G401.6 (cell line): ENCODE results near the gene HNRNPUL2.
"Not testable (repeated sequence)": the region's sequence is repeated elsewhere in the genome, so short reads cannot be mapped to it uniquely, and the experiment has no call there.

ENCODE experiments used
- FAIRE-seq: peaks from 2 replicates; lab custom pipeline; 2012; peaks lifted over from hg19 to GRCh38; lab: Jason Lieb, UNC

The HNRNPUL2 gene

GRCh38 chr11:62726156-62726914, 922 bp downstream of the HNRNPUL2 start:
- no peak for FAIRE-seq

DNA sequence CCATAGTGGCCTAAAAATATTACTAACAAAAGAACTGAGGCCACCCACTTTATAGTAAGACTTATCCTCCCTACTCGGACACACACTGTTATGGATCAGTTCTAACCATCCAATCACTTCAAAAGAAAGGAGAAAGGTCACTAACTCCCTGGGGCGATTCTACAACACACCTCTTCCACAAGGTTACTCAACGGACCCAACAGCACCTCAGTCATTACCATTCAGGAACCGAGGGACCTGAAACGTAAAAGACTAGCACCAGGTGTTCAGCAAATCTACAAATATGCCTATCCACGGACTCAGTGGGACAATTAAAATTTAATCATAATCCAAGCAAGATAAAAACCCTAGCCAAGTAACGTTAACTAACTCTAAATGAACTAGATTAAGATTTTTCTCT, 1.6 kb downstream of the HNRNPUL2 start:
- no peak for FAIRE-seq

DNA sequence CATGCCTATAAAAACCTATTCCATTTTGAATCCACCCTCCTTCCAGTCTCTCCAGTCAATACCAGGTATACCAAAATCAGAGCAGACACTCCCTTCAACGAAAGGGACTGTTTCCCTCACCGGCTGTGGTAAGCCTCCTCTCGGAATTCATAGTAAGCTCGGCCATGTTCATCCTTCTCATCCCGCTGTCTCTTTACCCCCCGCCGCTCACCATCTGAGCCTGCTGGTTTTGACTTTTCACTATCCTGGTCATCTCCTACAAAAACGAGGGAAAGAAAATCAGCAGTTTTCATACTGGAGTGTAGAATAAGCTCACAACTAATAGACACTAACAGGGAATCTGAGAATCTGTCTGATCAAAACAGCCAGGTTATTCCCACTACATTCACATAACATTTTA, 3.1 kb downstream of the HNRNPUL2 start:
- no peak for FAIRE-seq

DNA sequence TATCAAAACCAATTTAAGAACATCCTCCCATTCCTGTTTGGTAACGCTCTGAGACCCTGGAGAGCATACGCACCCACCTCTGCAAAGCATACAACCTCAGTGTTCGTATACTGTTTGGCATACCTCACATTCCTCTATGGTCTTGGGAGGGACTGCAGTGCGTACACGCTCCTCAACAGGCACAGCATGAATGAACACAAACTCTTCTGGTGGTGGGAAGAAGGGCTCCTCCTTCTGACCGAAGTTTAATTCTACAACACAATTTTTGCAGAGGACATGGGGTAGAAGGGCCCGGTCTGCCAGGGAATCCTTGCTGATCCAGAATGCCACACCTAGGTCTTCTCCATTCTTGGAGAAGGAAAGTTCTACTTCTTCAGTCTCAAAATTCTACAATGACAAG, 5.3 kb downstream of the HNRNPUL2 start:
- FAIRE-seq, result peak; percentile 46

DNA sequence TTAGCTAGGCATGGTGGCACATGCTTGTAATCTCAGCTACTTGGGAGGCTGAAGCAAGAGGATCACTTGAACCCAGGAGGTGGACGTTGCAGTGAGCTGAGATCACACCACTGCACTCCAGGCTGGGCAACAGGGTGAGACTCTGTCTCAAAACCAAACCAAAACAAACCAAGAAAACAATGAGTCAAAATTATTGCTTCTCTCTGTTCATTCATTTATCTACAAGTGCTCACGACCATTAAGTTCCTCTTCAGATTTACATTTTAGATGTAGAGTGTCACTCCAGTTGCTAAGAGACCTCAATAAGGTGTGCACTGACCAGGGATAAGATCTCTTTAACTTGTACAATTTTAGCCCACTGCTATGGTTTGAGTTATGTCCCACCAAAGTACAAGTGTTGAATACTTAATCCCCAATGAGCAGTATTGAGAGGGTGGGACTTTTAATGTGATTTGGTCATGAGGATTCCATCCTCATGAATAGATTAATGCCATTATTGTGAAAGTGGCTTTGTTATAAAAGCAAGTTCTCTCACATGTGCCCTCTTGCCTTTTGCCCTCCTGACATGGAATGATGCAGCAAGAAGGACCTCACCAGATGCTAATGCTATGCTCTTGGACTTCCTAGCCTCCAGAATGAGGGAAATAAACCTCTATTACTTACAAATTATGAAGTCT, 7.8 kb downstream of the HNRNPUL2 start:
- FAIRE-seq, result no peak

DNA sequence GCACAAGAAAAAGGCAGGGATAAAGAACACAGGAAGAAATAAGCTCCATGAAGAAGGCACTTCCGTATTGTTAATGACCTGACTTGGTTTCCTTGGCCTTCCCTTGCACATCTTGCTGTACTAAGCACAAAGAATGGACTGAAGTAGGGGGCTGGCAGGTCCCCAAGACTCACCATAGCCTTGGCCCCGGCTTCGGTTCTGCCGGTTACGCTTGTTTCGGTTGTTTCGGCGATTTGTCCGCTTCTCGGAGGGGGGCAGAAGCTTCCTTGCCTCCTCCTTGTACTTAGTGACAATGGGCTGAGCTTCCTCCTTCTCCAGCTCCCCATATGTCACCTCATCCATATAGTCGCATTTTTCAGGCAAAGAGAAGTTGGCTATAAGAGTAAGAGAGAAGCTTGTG, 10.4 kb downstream of the HNRNPUL2 start:
- FAIRE-seq, result no peak

DNA sequence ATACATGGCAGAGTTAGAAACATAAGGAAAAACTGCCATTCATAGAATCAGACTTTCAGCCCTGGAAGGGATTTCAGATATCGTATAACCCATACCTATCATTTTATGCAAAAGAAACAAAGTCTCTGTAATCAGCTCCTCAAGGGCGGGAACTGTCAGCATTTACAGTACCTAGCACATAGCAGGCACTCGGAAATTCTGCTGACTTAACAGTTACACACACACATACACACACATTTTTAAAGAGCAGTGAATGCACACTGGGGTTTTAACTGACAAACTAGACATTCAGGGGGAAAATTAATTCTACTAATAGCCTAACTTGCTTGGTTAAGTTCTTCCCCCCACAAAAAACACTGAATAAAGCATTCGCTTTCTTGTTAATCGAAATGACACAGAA, 11.1 kb downstream of the HNRNPUL2 start:
- FAIRE-seq, result no peak

DNA sequence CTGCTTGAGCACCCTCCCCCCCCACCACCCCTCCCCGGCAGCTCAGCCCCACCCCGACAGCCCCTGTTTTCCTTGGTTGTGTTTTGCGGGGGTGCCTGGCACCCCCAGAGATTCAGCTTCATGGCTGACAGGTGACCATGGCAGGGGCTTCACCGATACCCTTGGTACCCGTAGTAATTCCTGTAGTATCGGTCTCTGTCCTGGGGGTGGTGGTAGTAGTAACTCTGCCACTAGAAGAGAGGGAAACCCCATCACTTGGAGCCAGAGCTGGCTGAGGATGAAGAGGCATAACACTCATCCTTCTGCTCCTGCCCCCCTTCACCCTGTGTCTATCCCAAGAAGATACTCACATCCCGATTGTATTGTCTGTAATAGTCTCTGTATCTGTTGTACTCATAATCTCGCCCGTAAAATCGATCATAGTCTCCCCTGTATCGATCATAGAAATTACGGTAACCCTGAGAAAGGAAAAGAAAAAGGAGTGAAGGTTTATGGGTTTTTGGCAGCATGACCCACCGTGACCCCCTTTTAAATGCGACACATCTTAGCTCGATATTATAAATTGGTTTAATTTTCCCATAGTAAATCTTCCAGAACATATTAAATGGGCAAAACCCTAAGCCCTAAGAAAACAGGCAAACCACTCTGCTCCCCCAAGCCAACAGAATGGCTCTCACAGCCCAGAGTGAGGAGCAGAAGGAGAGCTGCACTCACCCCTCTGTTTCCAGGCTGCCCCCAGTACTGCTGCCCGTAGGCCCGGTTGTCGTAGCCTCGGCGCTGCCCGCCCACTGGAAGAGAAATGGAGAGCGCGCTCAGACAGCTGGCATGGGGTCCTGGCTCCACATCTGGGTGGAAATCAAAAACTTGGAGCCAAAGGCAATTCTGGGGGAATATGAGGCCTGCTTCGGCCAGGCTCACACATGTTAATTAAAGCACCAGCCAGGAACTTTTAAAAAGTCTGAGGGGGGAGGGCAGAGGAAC, 11.8 kb downstream of the HNRNPUL2 start:
- FAIRE-seq, result no peak

- no peak for FAIRE-seq
These were observed 13.9 kb downstream of the HNRNPUL2 start for GRCh38 chr11:62713343-62713742.

GRCh38 chr11:62712861-62713260, 14.4 kb downstream of the HNRNPUL2 start:
- FAIRE-seq, result no peak

GRCh38 chr11:62712276-62712812, 14.9 kb downstream of the HNRNPUL2 start:
- no peak for FAIRE-seq

DNA sequence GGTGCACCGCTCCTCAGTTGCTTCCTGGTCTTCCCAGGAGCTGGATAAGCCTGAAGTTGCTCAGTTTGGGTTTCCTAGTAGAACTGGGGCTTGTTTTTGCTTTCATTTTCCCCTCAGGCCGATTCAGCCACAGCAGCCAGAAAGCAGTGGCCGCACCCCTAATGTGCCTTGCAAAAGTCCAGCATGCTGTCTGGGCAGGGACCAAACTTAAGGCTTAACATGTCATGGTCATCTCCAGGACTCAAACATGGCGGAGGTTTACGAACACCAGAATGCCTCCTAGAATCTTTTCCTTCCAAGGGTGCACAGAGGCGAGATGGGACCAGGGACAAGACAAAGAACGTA, 17.3 kb downstream of the HNRNPUL2 start:
- FAIRE-seq, result no peak

- peak; percentile 96 for FAIRE-seq
These were observed 17.8 kb downstream of the HNRNPUL2 start for GRCh38 chr11:62709247-62710000.

GRCh38 chr11:62708793-62709192, 18.5 kb downstream of the HNRNPUL2 start:
- no peak for FAIRE-seq

DNA sequence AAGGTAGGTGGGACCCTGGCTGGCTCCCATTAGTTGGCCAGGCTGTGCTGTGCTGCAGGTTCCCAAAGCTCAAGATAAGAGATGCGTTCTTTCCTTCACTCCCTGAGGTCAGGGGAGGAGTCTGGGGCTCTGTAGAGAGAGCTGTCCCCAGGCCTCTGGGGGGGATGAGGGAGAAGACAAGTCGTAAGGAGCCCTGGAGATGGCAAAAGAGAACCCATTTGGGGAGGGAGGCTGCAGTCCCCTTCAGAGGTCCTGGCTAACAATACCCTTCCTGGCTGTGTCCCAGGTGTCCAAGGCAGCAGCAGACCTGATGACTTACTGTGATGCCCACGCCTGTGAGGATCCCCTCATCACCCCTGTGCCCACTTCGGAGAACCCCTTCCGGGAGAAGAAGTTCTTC, 18.9 kb downstream of the HNRNPUL2 start:
- no peak for FAIRE-seq

GRCh38 chr11:62707277-62707861, 19.9 kb downstream of the HNRNPUL2 start, which contains the start of the genes BSCL2 and GNG3:
Gene BSCL2, minus strand, starts transcription at chr11:62707424. Its CDS starts 229 bp downstream, at chr11:62707195.
Gene GNG3, plus strand, starts transcription at chr11:62707676. Its CDS starts 620 bp downstream, at chr11:62708296.
- no peak for FAIRE-seq

DNA sequence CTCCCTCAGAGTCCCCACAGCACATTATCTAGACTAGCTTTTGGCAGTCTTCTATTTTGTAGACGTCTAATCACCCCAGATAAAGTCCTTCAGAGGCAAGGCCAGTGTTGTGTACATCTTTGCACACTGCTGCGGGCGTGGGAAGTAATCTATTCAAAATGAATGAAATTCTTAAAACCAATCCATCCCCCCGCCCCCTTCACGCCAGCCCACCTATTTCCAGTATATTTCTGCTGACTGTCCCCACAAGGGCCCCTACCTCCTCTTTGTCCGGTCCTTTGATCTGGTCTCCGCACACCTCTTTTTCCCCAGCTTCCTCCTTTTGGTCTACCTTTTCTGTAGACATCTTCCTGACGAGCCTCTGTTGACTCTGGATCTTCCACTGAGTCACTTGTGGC, 20.4 kb downstream of the HNRNPUL2 start:
- FAIRE-seq, result no peak

DNA sequence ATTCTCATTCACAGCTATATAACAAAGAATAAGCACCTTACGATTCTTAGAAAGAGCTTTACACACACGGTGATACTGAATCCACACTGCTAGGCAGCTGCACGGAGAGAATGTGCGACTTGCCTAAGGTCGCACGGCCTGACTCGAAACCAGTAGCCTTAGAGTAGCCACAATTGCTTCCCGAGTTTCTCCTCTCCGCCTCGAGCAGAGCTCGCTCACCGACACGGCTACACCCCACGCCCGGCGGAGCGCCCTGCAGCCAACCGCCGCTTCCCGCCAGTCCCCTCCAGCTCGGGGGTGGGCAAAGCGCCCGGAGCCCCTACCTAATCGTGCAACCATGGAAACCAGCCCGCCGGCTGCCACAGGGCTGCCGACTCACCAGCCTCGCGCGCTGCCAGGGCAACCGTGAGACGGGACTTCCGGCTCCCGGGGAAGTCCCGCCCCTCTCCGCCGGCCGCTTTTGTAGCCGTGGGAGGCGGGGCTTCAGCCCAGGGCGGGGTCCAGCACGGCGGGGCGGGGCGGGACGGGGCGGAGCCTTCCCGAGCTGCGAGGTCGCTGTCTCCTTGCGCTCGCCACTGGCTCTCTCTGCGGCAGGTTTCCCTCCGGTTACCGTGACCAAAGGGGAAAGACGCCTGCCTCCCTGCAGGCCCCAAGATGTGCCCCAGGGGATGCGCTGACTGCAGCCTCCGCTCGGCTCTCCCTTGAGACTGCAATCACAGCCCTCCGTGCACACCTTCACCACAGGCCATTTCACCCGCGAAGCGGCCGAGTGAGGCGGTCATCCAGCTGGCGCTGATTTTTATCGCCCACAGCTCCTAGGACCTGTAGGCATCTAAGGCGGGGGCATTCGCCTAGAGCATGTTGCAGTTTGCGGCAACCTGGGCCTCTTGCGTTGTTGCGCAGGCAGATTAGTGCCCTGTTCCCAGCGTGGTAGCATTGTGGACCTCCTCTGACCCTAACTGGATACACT, 21.1 kb downstream of the HNRNPUL2 start:
- peak; percentile 57 for FAIRE-seq

GRCh38 chr11:62705413-62705812, 21.8 kb downstream of the HNRNPUL2 start:
- no peak for FAIRE-seq

GRCh38 chr11:62703921-62704320, 23.3 kb downstream of the HNRNPUL2 start:
- not testable (repeated sequence) for FAIRE-seq
